T-cell (primary cell): Measurements from ENCODE around the gene ASMTL. TPM values are rescaled to one million over a fixed set of nuclear protein-coding genes. Genes with fewer than 3 reads are reported as not detected.

Experiments used
- ATAC-seq, 4 experiments: fragments of 200-7000 bp in 3 of 4; fragments of 150-1000 bp in 1 of 4; cut with Tn5 transposase; replicated peaks in 1 of 4; 1 replicate in 3 of 4; 2 replicates in 1 of 4; pipeline ENCODE4 v1.10.0; 2021; ENCODE audit warnings: moderate library complexity in 3 of 4, mild to moderate bottlenecking in 2 of 4, moderate number of reproducible peaks in 1 of 4
- CTCF ChIA-PET, 2 donors: fragments of 300-600 bp; sonication (Branson Sonifier 250); formaldehyde crosslinking; loops; one replicate each; lab custom pipeline; 2022; ENCODE audit warnings: antibody characterized with exemption in 2 of 2; lab: Charles Lee
- POLR2A ChIA-PET, 2 donors: fragments of 300-600 bp; sonication (Branson Sonifier 250); formaldehyde crosslinking; loops; one replicate each; lab custom pipeline; 2022; ENCODE audit warnings: antibody characterized with exemption in 2 of 2; lab: Charles Lee
- DNase-seq, 35 experiments: peaks; one replicate each; pipeline versions ENCODE4 v3.0.0 to v3.0.0-alpha.2; 2013 to 2023
- H3K27ac ChIP-seq: one replicate; pipeline ENCODE4 v1.5.1; 2013; ENCODE audit warnings: low read length
- H3K27me3 ChIP-seq, 2 experiments: replicated peaks in 1 of 2; 1 replicate in 1 of 2; 2 replicates in 1 of 2; pipeline versions ENCODE4 v1.6.1 to v1.7.0; 2013; ENCODE audit warnings: low read length in 1 of 2, mixed read lengths in 1 of 2; ENCODE audit not compliant: control insufficient read depth in 2 of 2, insufficient read depth in 2 of 2; ENCODE audit errors: extremely low read depth in 1 of 2
- H3K36me3 ChIP-seq, 2 donors: 1 replicate in 1 of 2; 2 replicates in 1 of 2; pipeline versions ENCODE4 v1.6.1 to v1.7.0; 2013; ENCODE audit warnings: low read length in 1 of 2; ENCODE audit not compliant: control insufficient read depth in 2 of 2, insufficient read depth in 1 of 2; ENCODE audit errors: extremely low read depth in 1 of 2
- H3K4me1 ChIP-seq, 2 experiments: 1 replicate in 1 of 2; 2 replicates in 1 of 2; pipeline versions ENCODE4 v1.6.1 to v1.7.0; 2013; ENCODE audit warnings: low read length in 2 of 2, mixed read lengths in 1 of 2; ENCODE audit not compliant: insufficient read depth in 2 of 2, control insufficient read depth in 1 of 2; ENCODE audit errors: extremely low read depth in 1 of 2
- H3K4me3 ChIP-seq, 2 donors: 1 replicate in 1 of 2; 2 replicates in 1 of 2; pipeline versions ENCODE4 v1.5.1 to v1.7.0; 2013; ENCODE audit warnings: mild to moderate bottlenecking in 2 of 2, low read length in 1 of 2, moderate library complexity in 1 of 2; ENCODE audit not compliant: control insufficient read depth in 1 of 2; ENCODE audit errors: extremely low read depth in 1 of 2
- H3K9me3 ChIP-seq: 2 replicates; pipeline ENCODE4 v1.7.0; 2013
- H3K27ac Mint-ChIP-seq, 2 donors: one replicate each; pipeline ENCODE4 v1.8.0; 2020 to 2021; ENCODE audit warnings: mild to moderate bottlenecking in 2 of 2, mixed read lengths in 2 of 2
- H3K27me3 Mint-ChIP-seq, 2 donors: one replicate each; pipeline ENCODE4 v1.8.0; 2021 to 2022; ENCODE audit warnings: mixed read lengths in 2 of 2
- H3K36me3 Mint-ChIP-seq: one replicate; pipeline ENCODE4 v1.8.0; 2021; ENCODE audit warnings: mixed read lengths
- H3K4me1 Mint-ChIP-seq, 3 donors: one replicate each; pipeline ENCODE4 v1.8.0; 2020 to 2022; ENCODE audit warnings: mixed read lengths in 3 of 3, mild to moderate bottlenecking in 1 of 3
- H3K4me3 Mint-ChIP-seq, 3 donors: one replicate each; pipeline ENCODE4 v1.8.0; 2020 to 2022; ENCODE audit warnings: mild to moderate bottlenecking in 3 of 3, mixed read lengths in 3 of 3, moderate library complexity in 3 of 3
- H3K9me3 Mint-ChIP-seq, 3 donors: one replicate each; pipeline ENCODE4 v1.8.0; 2020 to 2022; ENCODE audit warnings: mixed read lengths in 3 of 3
- WGBS: methylation state at CpG from one replicate; pipeline ENCODE4 v1.1.5; 2013; ENCODE audit warnings: missing lambda C conversion rate; ENCODE audit not compliant: insufficient coverage; 5-methylcytosine and 5-hydroxymethylcytosine counted together
- total RNA-seq, 35 experiments: library from RNA in 6 of 35; stranded (reverse) in 6 of 35; fragments of 120-200 nt in 1 of 35; gene quantifications; one replicate each; pipeline versions ENCODE4 v1.2.1 to v1.2.4 and lab custom pipeline; 2013 to 2026

The ASMTL gene
- total RNA-seq, 5 donors from 2014 or later (not counting 1 experiment from before 2014, with no cell fraction given): 44.9 to 48.8 (median 45.4) TPM

DNA sequence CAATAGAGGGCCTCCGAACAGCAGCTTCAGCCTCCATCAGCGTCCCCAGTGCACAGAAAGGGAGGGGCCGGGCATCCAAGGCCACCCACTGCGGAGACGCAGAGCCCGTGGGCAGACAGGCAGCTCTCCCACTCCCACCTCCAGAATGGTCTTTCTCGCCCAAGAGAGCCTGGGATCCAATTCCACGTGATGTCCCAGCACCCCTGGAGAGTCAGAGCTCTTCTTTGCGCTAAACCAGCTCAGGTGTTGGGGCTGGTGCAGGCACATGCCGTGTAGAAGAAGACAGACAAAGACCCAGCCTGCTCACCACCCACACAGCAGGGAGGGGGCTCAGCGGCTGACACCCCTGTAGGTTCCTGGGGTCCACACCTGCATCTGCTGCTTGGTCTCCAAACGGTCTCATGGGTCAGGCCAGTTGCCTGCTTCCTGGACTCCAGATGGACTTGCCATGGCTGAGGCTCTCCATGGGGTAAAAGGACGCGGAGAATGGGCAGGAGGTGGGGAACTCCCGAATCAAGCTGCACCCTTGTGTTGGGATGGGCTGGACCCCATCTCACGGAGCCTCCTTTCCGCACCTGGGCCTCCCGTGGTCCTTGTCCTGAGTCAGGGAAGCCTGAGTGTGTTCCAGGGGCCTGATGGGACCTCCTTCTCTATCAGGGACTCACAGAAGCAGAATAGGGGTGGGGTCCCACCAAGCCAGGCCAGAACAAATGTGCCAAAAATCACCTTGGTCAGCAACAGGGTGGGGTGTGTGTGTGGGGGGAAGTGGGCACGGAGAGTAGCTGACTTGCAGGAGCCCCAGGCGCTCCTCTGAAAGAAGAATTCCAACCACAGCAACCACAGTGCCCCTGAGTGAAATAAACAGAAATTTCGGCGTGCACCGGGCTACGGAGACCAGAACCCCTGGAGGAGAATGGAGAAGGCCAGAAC lies 11.6 kb upstream of the ASMTL start:
- H3K9me3 ChIP-seq: no peaks in the 10 kb centered on the region
- Mint-ChIP-seq H3K4me3 (peak overlapping the region; percentile 61 to 79 (median 68)), H3K4me1 (peaks cover 67 to 78% (median 71%) of the 10 kb centered on the region in 3 donors), H3K27me3 (no peaks in the 10 kb centered on the region), H3K27ac (peak overlapping the region; percentile 94 to 98), H3K36me3 (peaks cover 21% of the 10 kb centered on the region), H3K9me3 (no peaks in the 10 kb centered on the region)
- H3K27me3 ChIP-seq: no peaks in the 10 kb centered on the region
- H3K4me1 ChIP-seq: peaks cover 49 to 79% of the 10 kb centered on the region in 2 experiments
- peaks cover 8 to 42% of the 10 kb centered on the region in 2 donors for H3K36me3 ChIP-seq
- POLR2A ChIA-PET: no interaction called here
- DNase-seq: peak in 5 of 35 experiments; percentile 15 to 61 (median 38)
- WGBS: 69% methylated on average over 14 of the region's 24 CpGs
- H3K4me3 ChIP-seq: peak overlapping the region; percentile 33 to 37
- H3K27ac ChIP-seq: peak overlapping the region; percentile 98
- no peak for ATAC-seq
- CTCF ChIA-PET: no interaction called here

DNA sequence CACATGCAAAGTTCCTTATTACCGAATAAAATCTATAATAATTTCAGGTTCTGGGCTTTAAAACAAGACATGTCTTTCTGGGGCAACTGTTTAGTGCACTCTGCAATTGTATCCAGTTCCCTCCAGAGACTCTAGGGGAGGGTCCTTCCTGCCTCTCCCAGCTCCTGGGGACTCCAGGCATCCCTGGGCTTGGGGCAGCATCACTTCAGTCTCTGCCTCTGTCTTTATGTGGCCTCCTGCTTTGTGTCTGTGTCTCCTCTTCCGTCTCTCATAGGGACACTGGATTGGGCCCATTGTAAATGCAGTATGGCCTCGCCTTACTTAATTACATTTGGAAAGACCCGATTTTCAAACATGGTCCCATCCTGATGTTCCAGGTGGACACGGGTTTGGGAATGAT lies 10.9 kb upstream of the ASMTL start:
- Mint-ChIP-seq H3K36me3 (peaks cover 21% of the 10 kb centered on the region), H3K27me3 (no peaks in the 10 kb centered on the region), H3K4me1 (peaks cover 63 to 74% (median 66%) of the 10 kb centered on the region in 3 donors), H3K27ac (peak overlapping the region; percentile 94 to 98), H3K4me3 (peak overlapping the region; percentile 2 to 68 (median 50)), H3K9me3 (no peaks in the 10 kb centered on the region)
- H3K27ac ChIP-seq: peak overlapping the region; percentile 98
- H3K4me3 ChIP-seq: no peak overlapping the region
- no peak for ATAC-seq
- WGBS: 85% methylated on average over 3 of the region's 5 CpGs
- H3K4me1 ChIP-seq: peaks cover 46 to 75% of the 10 kb centered on the region in 2 experiments
- H3K9me3 ChIP-seq: no peaks in the 10 kb centered on the region
- ChIA-PET POLR2A (no interaction called here), CTCF (no interaction called here)
- H3K36me3 ChIP-seq: peaks cover 8 to 40% of the 10 kb centered on the region in 2 donors
- peak in 2 of 35 experiments; percentile 12 to 14 for DNase-seq
- H3K27me3 ChIP-seq: no peaks in the 10 kb centered on the region

DNA sequence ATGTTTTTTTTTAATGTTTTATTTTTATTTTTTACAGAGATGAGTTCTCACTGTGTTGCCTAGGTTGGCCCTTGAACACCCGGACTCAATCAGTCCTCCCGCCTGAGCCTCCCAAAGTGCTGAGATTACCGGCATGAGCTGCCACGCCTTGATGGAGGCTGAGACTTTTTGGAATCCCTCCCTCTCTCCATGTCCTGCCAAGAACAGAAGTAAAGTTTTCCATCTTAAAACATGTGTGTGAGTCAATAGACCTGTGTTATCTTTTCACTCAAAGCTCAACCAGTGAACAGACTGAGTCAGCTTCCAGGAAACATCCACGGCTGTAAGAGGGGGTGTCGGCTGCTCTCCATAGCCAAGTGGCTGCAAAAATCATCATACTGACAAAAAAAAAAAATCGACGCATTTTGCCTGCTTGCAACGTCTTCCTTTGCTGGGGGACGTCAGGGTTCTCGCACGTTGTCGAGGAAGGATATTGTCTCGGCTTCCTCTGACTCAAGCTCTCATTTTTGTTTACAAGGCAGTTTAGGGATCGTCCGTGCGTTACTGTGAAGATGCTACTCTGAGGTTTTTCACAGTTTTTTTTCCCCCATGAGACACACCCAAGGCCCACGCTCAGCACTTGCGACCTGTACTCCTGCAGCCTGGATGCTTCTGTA lies 10.0 kb upstream of the ASMTL start:
- DNase-seq: peak in 34 of 35 experiments; percentile 55 to 94 (median 77)
- WGBS: 11% methylated on average over 8 of the region's 19 CpGs
- Histone ChIP-seq H3K27me3 (no peaks in the 10 kb centered on the region), H3K4me3 (peak overlapping the region in 1 of 2 donors; percentile 5), H3K4me1 (peaks cover 40 to 66% of the 10 kb centered on the region in 2 experiments), H3K27ac (peak overlapping the region; percentile 98), H3K9me3 (no peaks in the 10 kb centered on the region), H3K36me3 (peaks cover 4 to 40% of the 10 kb centered on the region in 2 donors)
- H3K9me3 Mint-ChIP-seq: no peaks in the 10 kb centered on the region
- H3K36me3 Mint-ChIP-seq: peaks cover 21% of the 10 kb centered on the region
- POLR2A ChIA-PET: no interaction called here
- ATAC-seq: peak; percentile 81 to 84 (median 82)
- peak overlapping the region; percentile 94 to 98 for H3K27ac Mint-ChIP-seq
- peak overlapping the region; percentile 2 to 68 (median 50) for H3K4me3 Mint-ChIP-seq
- CTCF ChIA-PET: no interaction called here
- H3K27me3 Mint-ChIP-seq: no peaks in the 10 kb centered on the region
- H3K4me1 Mint-ChIP-seq: peaks cover 55 to 66% (median 60%) of the 10 kb centered on the region in 3 donors

DNA sequence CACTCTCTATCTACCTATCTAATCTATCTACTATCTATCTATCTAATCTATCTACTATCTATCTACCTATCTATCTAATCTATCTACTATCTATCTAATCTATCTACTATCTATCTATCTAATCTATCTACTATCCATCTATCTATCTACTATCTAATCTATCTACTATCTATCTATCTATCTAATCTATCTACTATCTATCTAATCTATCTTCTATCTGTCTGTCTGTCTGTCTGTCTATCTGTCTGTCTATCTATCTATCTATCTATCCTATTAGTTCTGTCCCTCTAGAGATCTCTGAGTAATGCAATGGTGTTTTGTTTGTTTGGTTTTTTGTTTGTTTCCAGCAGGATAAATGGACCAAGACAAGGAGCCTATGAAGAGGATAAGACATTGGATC lies 9.4 kb upstream of the ASMTL start:
- Histone ChIP-seq H3K9me3 (no peaks in the 10 kb centered on the region), H3K27me3 (no peaks in the 10 kb centered on the region), H3K36me3 (peaks cover 4 to 38% of the 10 kb centered on the region in 2 donors), H3K4me1 (peaks cover 39 to 63% of the 10 kb centered on the region in 2 experiments), H3K4me3 (peak overlapping the region in 1 of 2 donors; percentile 5), H3K27ac (peak overlapping the region; percentile 98)
- Mint-ChIP-seq H3K9me3 (no peaks in the 10 kb centered on the region), H3K27me3 (no peaks in the 10 kb centered on the region), H3K4me3 (peak overlapping the region in 2 of 3 donors; percentile 13 to 68), H3K27ac (peak overlapping the region; percentile 94 to 98), H3K36me3 (peaks cover 18% of the 10 kb centered on the region), H3K4me1 (peaks cover 50 to 60% (median 53%) of the 10 kb centered on the region in 3 donors)
- ChIA-PET POLR2A (no interaction called here), CTCF (no interaction called here)
- DNase-seq: no peak
- ATAC-seq: no peak

DNA sequence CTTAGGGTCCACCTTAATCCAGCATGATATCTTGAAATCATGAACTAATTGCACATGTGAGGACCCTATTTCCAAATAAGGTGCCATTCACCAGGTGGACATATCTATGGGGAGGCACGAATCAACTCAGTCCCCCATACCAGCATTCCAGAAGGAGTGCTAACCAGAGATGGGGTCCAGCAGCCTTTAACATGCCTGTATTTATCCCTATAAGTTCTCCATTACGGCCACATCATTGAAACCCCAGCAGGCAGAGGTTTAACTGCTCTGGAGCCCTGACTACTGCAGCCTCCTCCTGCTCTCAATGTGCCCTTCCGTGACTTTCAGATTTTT lies 3.2 kb upstream of the ASMTL start:
- H3K27me3 Mint-ChIP-seq: no peaks in the 10 kb centered on the region
- H3K9me3 ChIP-seq: no peaks in the 10 kb centered on the region
- DNase-seq (no peak), ATAC-seq (no peak)
- peaks cover 2 to 48% of the 10 kb centered on the region in 2 experiments for H3K4me1 ChIP-seq
- no peaks in the 10 kb centered on the region for H3K36me3 ChIP-seq
- no peaks in the 10 kb centered on the region for H3K27me3 ChIP-seq
- peaks cover 0 to 26% (median 14%) of the 10 kb centered on the region in 3 donors for H3K4me1 Mint-ChIP-seq
- H3K4me3 ChIP-seq: no peak overlapping the region
- H3K9me3 Mint-ChIP-seq: no peaks in the 10 kb centered on the region
- WGBS: 96% methylated on average over 3 of the region's 3 CpGs
- ChIA-PET POLR2A (no interaction called here), CTCF (no interaction called here)
- no peaks in the 10 kb centered on the region for H3K36me3 Mint-ChIP-seq
- peak overlapping the region; percentile 59 to 69 for H3K27ac Mint-ChIP-seq
- no peak overlapping the region for H3K27ac ChIP-seq
- peak overlapping the region in 2 of 3 donors; percentile 9 to 35 for H3K4me3 Mint-ChIP-seq
